Limb (tissue), 2 donors: ENCODE measurements around the gene TBL2.
A peak's percentile ranks its signal among the peaks of the same experiment; 100 is the strongest.
"Not testable (repeated sequence)": the region's sequence is repeated elsewhere in the genome, so short reads cannot be mapped to it uniquely, and the experiment has no call there.

Source experiments
- DNase-seq, 2 donors: peaks; one replicate each; pipeline ENCODE4 v3.0.0-alpha.2; 2016; ENCODE audit errors: extremely low spot score in 2 of 2

Gene TBL2

DNA sequence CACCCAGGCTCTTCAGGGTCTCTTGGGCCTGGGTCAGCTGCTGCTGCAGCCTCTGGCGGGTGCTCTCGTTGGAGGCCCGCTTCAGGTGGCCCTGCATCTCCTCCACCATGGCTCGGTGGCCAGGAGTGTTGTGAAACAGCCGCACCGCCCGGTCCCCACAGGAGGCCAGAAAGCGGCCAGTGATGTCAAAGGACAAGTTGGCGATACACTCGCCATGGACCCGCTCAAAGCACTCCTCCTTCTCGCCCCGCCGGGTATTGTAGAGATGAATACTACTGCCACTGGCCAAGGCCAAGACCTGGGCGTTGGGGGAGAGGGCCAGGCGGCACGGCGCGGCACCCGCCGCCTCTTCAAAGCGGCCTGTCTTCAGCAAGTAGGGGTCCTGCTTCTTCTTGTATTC is 7.9 kb downstream of the TBL2 start:
- no peak for DNase-seq

DNA sequence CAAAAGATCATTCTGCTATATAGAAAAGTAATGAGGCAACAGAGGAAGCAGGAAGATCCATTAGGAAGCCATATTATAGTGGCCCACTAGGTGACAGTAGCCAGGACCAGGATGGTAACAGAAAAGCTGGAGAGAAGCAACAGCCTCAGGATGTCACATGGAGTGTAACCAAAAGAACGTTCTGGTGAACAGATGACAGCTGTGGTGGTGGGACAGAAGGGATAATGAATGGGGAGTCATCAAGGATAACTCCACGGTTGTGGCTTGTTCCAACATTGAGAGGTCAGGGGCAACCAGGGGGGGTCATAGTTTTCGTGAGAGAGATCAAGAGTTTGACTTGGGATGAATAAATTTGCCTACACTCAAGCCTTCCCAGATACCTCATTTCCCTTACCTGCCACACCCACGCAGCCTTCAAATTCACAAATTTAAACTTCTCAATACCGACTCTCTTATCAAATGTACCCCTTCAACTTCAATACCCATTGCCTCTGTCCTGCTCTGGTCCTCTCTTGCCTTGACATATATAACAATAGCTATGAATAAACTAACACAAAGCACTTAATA is 9.3 kb downstream of the TBL2 start:
- no peak for DNase-seq

GRCh38 chr7:73567846-73568685 is 10.3 kb downstream of the TBL2 start:
- DNase-seq: no peak

- no peak for DNase-seq
Measured at GRCh38 chr7:73567140-73567539, 11.2 kb downstream of the TBL2 start.

GRCh38 chr7:73566431-73566830 is 11.9 kb downstream of the TBL2 start:
- not testable (repeated sequence) for DNase-seq

DNA sequence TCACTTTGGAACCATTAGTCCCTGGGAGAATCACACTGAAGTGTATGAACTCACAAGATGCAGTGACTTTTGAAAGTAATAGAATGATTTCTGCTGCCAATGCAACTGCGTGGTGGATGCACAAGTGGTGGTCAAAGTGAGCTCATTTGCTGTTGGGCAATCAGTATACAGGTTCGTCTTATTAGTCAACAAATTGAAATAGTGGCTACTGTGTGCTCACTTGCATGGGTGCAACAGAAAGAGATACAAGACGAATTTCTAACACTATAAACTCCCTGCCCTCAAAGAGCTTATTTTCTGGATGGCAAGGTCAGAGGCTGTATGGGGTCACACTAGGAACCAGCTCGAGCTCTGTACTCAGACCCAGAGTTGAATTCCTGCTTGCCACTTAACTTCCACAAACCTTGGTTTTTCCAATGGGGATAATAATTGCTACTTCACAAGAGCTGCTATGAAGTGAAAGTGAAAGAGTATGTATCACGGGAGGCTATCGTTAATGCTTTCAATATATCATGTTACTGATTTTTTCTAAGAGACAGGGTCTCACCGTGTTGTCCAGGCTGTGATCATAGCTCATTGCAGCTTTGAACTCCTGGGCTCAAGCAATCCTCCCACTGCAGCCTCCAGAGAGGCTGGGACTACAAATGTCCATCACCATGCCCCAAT is 12.6 kb downstream of the TBL2 start:
- DNase-seq: no peak

GRCh38 chr7:73560109-73560835 is 18.1 kb downstream of the TBL2 start:
- no peak for DNase-seq

- peak in 1 of 2 donors; percentile 85 for DNase-seq
Measured at GRCh38 chr7:73557397-73558257, 20.8 kb downstream of the TBL2 start, which contains the start of gene BCL7B. BCL7B (minus strand) TSS chr7:73557690; CDS start chr7:73557578, 112 bp downstream.

DNA sequence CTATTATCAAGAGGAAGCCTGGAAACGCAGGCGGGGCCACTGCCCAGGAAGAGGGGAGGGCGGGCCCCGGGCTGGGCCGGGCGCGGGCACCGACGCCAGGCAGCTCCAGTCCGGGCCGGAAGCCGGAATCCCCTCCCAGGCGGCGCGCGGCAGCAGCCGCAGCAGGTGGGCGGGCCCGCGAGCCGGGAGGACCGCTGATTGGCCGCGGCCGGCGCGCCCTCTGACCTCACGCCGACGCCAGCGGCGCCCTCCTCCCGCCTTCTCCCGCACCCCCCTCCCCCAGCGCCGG is 21.3 kb downstream of the TBL2 start:
- peak; percentile 94 for DNase-seq

- no peak for DNase-seq
Measured at GRCh38 chr7:73556208-73557107, 21.9 kb downstream of the TBL2 start.

- DNase-seq: no peak
Measured at GRCh38 chr7:73555411-73555982, 22.9 kb downstream of the TBL2 start.

DNA sequence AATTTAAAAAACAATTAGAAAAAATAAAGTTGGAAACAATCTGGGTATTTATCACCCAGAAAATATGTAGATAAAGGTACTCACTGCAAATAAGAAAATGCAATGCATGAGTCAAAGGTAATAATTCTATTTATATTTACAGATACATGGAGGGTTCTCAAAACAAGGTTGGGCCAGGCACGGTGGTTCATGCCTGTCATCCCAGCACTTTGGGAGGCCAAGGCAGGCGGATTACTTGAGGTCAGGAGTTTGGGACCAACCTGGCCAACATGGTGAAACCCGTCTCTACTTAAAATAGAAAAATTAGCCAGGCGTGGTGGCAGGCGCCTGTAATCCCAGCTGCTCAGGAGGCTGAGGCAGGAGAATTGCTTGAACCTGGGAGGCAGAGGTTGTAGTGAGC is 28.3 kb downstream of the TBL2 start:
- DNase-seq: not testable (repeated sequence)

DNA sequence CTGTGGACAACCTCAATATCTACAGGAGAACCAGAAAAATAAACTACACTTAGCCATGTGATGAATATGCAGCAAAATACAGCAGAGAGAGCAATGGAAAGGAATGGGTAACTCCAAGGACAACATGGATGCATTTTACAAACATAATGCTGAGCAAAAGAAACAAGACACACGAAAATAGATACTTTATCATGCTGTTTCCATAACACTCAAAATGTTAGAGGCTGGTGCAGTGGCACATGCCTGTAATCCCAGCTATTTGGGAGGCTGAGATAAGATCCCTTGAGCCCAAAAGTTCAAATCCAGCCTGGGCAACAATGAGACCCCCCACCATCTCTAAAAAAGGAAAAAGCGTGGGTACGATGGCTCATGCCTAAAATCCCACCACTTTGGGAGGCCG is 29.2 kb downstream of the TBL2 start:
- no peak for DNase-seq

GRCh38 chr7:73547841-73548240 is 30.5 kb downstream of the TBL2 start:
- no peak for DNase-seq

DNA sequence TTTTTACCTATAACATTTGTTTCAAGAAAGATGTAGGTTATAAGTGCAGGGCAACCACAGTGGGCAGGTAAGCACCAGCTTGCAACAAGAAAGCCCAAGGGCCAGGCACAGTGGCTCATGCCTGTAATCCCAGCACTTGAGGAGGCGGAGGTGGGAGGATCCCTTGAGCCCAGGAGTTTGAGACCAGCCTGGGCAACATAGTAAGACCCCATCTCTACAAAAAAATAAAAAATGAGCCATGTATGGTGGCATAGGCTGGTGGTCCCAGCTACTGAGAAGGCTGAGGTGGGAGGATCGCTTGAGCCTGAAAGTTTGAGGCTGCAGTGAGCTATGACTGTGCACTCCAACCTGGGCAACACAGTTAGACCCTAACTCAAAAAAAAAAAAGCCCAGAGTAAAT is 33.7 kb downstream of the TBL2 start:
- DNase-seq: no peak

DNA sequence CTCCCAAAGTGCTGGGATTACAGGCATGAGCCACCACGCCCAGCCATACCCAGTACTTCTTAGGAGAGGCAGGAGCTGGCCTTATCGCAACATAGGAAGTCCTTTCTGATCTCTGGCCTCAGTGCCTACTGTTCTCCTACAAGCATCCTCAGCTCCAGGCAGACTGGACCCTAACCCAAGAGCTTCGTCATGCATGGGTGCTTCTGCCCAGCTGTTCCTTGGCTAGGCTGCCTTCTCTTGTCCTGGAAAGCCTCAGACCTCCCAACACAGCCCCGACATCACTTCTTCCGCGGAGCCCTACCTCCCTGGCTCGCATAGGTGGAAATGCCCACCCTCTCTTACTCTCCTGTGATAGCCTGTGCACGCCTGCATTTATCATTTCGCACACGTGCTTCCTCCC is 36.7 kb downstream of the TBL2 start:
- no peak for DNase-seq

- DNase-seq: no peak
Measured at GRCh38 chr7:73539709-73540108, 38.7 kb downstream of the TBL2 start.

GRCh38 chr7:73538510-73538909 is 39.9 kb downstream of the TBL2 start:
- not testable (repeated sequence) for DNase-seq

DNA sequence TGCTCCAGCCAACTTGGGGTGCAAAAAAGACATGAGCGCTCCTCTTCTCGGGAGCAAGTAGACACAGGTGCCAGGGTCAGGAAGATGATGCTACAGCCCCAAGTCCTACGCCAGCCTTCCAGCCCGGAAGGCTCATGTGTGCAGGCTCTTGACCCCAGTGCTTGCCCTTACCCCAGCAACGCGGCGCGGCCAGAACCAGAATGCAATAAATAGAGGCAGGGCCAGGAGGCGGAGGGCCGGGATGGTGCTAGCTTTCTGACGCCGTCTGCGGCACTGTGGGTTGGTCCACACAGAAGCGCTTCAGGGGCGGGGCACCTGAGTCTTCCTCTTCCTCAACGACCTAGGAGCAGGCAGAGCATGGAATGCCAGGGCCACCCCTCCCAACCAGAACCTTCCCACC is 41.3 kb downstream of the TBL2 start:
- no peak for DNase-seq

DNA sequence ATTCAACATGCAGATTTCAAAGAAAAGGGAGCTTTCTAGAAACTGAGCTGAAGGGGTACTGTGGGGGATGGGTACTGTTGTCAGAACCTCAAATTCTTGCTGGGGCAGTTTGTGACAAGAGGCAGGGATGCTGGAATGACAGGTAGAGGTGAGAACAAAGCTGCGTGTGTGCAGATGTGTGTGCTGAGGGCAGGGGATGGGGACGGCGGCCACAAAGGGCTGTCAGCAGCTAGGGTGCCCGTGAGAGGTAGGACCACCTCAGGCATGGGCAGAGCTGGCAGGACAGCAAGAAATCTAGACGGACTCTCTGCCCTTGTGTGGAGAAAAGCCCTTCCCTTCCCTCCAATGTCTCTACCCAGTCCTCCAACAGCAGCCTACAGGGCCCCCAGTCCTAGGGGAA is 41.9 kb downstream of the TBL2 start:
- DNase-seq: no peak
